Hepatocyte (in vitro differentiated cells): ENCODE measurements around the gene TESK2.

Experiments
- EZH2 ChIP-seq: fragments of 200-600 bp; sonication (generic); IDR thresholded peaks from 2 replicates; pipeline ENCODE4 v1.6.1; 2016; ENCODE audit warnings: antibody characterized with exemption, mild to moderate bottlenecking, borderline replicate concordance
- EZH2phosphoT487 ChIP-seq: fragments of 200-600 bp; sonication (generic); IDR thresholded peaks from one replicate; pipeline ENCODE4 v1.6.1; 2018; ENCODE audit warnings: antibody characterized with exemption, mild to moderate bottlenecking, low read depth, moderate library complexity; ENCODE audit not compliant: unreplicated experiment, severe bottlenecking
- TF ChIP-seq, protein P1 (sequence below): fragments of 200-600 bp; sonication (generic); IDR thresholded peaks from 2 replicates; pipeline ENCODE4 v1.5.1; 2016; ENCODE audit warnings: antibody characterized with exemption, mild to moderate bottlenecking; ENCODE audit not compliant: poor library complexity

DNA sequence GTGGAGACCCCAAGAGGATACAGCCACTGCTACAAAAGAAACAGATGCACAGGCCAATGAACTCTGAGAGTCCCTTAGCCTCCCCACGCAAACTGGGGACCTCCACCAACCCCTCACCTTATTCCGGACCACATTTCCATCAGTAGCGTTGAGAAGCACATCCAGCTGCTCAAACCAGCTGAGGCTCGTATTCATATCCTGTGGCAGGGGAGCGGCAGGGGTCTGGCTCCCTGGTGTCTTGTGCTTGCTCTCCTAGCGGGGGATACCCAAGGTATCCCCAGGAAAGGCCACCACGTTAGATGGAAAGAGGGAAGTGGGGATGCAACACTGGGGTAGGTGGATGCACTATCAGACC is 8.4 kb upstream of the TESK2 start:
- TF ChIP-seq, protein P1, sequence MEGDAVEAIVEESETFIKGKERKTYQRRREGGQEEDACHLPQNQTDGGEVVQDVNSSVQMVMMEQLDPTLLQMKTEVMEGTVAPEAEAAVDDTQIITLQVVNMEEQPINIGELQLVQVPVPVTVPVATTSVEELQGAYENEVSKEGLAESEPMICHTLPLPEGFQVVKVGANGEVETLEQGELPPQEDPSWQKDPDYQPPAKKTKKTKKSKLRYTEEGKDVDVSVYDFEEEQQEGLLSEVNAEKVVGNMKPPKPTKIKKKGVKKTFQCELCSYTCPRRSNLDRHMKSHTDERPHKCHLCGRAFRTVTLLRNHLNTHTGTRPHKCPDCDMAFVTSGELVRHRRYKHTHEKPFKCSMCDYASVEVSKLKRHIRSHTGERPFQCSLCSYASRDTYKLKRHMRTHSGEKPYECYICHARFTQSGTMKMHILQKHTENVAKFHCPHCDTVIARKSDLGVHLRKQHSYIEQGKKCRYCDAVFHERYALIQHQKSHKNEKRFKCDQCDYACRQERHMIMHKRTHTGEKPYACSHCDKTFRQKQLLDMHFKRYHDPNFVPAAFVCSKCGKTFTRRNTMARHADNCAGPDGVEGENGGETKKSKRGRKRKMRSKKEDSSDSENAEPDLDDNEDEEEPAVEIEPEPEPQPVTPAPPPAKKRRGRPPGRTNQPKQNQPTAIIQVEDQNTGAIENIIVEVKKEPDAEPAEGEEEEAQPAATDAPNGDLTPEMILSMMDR, result no peak
- no peak for TF ChIP-seq EZH2
- TF ChIP-seq EZH2phosphoT487, result no peak
